LNCAP (cell line): Measurements from ENCODE around the gene SLC25A45.

Source experiments
- CTCF ChIP-seq: fragments of 450-650 bp; IDR thresholded peaks from 2 replicates; pipeline ENCODE4 v1.5.1; 2017; ENCODE audit warnings: mild to moderate bottlenecking

SLC25A45 gene

GRCh38 chr11:65414776-65415498 is 32.5 kb upstream of the SLC25A45 start:
- TF ChIP-seq CTCF = no peak

- TF ChIP-seq CTCF = no peak
These were observed 30.0 kb upstream of the SLC25A45 start for GRCh38 chr11:65412271-65413076.

DNA sequence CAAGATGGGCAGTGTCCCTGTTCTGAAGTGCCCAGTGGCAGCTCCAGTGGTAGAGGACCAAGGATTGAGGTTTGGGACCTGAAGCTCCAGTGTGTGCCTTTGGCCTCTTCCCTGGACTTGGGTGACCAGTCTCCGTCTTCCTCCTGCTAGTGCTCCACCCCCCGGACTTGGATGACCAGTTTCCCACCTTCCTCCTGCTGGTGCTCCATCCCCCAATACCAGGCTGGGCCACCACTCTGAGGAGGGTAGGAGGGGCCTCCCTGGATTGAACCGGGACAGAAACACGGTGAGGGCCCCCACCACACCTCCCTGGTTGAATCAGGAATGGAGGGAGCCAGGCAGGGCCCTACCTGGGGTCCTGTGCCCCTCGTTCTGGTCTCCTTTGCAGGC is 29.2 kb upstream of the SLC25A45 start:
- no peak for TF ChIP-seq CTCF

DNA sequence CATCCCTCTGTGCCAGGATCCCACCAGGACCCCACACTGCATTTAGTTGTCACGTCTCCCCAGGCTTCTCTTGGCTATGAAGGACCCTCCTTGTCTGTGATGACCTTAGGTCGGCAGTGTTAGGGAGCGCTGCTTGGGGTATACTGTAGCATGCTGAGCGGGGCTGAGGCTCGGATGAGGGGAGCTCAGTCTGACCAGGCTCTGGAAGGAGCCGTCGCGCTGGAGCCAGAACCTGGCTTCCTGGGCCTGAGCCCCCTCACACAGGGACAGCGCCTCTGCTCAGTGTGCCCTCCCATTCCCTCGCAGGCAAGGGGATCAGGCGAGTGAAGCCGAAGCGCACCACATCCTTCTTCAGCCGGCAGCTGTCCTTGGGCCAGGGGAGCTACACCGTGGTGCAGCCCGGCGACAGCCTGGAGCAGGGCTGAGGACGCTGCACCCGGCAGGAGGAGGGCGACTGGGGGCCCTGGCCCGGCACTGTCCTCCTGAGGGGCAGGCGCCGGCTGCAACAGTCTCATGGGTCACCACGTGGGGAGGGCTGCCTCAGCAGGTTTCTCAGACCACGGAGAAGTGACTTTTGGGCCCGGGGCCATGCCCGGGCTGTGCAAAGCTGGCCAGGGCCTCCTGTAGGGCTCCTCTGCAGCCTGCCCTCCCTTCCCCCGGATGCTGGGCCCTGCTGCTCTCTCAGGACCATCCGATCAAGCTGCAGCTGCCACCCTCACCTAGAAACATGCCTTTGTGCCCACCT is 28.7 kb upstream of the SLC25A45 start:
- TF ChIP-seq CTCF = no peak

DNA sequence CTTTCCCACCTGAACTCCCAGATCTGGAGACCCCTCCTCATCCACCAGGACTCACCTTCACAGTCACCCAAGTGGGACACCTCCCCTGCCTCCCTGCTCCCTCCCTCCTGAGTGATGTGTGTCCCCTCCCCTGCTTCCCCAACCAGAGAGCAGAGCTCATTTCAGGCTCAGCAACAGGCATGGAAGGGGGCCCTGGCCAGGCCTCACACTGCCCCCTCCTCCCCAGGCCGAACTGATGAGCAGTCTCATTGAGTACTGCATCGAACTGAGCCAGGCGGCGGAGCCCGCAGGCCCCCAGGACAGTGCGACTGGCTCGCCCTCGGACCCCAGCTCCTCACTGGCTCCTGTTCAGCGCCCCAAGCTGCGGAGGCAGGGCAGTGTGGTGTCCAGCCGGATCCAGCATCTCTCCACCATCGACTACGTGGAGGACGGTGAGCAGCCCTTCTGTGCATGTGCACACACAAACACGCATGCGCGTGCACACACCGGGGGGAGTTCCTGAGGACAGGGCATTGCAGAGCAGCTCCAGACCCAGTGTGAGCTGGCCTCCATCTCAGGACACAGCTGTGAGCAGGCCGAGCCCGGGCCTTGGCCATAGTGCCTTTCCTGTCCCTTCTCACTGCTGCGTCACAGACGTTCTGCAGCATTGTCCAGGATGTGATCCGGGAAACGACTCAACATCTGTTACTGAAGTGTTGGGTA is 22.3 kb upstream of the SLC25A45 start:
- TF ChIP-seq CTCF = no peak

DNA sequence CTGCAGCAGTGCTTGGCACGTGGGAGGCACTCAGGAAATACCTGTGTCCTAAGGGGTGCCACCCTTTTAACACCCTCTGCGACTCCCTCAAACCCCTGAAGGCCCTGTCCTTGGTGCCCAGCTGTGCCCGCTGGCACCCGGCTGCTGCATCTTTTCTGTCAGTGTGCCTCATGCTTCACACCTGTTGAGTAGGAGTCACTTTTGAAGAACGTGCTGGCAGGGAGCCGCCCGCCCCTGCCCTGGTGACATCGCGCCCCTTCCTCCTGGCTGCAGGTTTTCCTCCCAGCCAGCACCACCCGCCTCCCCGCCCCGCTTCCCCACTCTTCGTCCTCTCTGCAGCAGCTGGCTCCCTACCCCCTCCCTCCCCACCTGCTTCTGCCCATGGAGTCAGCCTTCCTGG is 21.8 kb upstream of the SLC25A45 start:
- TF ChIP-seq CTCF = no peak

DNA sequence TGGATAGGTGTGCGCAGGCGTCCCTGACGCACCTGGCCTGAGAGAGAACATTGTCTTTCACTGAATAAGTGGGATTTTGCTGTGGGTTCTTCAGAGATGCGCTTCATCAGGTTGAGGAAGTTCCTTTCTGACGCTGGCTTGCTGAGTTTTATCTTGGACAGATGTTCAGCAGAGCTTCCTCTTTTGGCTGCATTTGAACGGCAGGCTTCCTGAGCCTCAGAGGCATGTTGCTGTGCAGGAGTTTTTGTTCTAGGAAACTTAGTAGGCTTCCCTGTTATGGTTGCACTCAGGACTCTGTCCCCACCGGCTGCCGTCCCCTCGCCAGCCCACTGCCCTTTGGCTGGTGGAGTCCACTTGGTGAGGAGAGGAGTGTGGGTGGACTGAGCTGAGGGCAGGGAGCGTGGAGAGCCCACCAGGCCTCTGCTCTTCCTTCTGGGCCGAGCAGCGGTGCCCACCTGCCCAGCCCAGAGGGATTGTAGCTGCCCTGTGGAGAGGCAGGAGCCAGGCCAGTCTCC is 21.2 kb upstream of the SLC25A45 start:
- no peak for TF ChIP-seq CTCF
